Hepatocyte (in vitro differentiated cells): ENCODE results near the gene SDK1.

ENCODE experiments used
- EZH2 ChIP-seq: fragments of 200-600 bp; sonication (generic); IDR thresholded peaks from 2 replicates; pipeline ENCODE4 v1.6.1; 2016; ENCODE audit warnings: antibody characterized with exemption, mild to moderate bottlenecking, borderline replicate concordance
- TF ChIP-seq, protein P1 (sequence below): fragments of 200-600 bp; sonication (generic); IDR thresholded peaks from 2 replicates; pipeline ENCODE4 v1.5.1; 2016; ENCODE audit warnings: antibody characterized with exemption, mild to moderate bottlenecking; ENCODE audit not compliant: poor library complexity

- TF ChIP-seq, protein P1, sequence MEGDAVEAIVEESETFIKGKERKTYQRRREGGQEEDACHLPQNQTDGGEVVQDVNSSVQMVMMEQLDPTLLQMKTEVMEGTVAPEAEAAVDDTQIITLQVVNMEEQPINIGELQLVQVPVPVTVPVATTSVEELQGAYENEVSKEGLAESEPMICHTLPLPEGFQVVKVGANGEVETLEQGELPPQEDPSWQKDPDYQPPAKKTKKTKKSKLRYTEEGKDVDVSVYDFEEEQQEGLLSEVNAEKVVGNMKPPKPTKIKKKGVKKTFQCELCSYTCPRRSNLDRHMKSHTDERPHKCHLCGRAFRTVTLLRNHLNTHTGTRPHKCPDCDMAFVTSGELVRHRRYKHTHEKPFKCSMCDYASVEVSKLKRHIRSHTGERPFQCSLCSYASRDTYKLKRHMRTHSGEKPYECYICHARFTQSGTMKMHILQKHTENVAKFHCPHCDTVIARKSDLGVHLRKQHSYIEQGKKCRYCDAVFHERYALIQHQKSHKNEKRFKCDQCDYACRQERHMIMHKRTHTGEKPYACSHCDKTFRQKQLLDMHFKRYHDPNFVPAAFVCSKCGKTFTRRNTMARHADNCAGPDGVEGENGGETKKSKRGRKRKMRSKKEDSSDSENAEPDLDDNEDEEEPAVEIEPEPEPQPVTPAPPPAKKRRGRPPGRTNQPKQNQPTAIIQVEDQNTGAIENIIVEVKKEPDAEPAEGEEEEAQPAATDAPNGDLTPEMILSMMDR: no peak
- no peak for TF ChIP-seq EZH2
Observed at GRCh38 chr7:3277604-3278572, 23.2 kb upstream of the SDK1 start.
